HG02973 (cell line): Measurements from ENCODE around the gene SLC30A5.
"Not testable (repeated sequence)": the region's sequence is repeated elsewhere in the genome, so short reads cannot be mapped to it uniquely, and the experiment has no call there.

Source experiments
- ATAC-seq: cut with Tn5 transposase; IDR thresholded peaks from one replicate; pipeline ENCODE4 v1.9.1; 2021; ENCODE audit warnings: moderate library complexity; ENCODE audit not compliant: unreplicated experiment

The SLC30A5 gene

DNA sequence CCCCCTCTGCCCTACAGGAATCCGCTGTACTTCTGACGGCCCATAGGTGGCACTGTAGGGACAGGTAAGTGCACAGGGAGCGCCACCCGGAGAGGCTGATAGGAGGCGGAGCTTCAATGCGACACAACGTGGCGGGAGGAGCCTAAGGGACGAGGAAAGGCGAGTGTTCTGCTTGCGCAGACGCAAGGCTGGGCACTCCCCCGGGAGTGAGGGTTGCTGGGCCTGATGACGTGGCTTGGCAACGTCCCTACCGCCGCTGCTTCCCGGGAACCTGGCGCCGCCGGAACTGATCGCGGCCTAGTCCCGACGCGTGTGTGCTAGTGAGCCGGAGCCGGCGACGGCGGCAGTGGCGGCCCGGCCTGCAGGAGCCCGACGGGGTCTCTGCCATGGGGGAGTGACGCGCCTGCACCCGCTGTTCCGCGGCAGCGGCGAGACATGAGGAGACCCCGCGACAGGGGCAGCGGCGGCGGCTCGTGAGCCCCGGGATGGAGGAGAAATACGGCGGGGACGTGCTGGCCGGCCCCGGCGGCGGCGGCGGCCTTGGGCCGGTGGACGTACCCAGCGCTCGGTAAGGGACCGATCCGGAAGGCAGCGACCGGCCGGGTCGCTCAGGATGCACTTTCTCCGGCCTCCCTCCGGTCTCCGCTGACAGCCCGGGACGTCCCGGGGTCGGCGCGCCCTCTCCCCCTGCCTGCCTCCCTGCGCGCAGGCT is at the start of gene SLC30A5:
Gene SLC30A5, plus strand, starts transcription at position 244 of the 712 bp plus-strand sequence. Its CDS starts 242 bp downstream, at position 486.
- peak; percentile 98 for ATAC-seq

DNA sequence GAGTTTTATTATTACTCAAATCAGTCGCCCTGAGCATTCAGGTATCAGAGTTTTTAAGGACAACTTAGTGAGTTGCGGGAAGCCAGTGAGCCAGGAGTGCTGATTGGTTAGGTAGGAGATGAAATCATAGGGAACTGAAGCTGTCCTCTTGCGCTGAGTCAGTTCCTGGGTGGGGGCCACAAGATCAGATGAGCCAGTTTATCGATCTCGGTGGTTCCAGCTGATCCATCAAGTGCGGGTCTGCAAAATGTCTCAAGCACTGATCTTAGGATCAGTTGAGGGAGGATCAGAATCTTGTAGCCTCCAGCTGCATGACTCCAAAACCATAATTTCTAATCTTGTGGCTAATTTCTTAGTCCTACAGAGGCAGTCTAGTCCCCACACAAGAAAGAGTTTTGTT is 48.6 kb upstream of the SLC30A5 start:
- not testable (repeated sequence) for ATAC-seq

GRCh38 chr5:69046375-69046957 is 47.3 kb upstream of the SLC30A5 start:
- ATAC-seq: no peak

DNA sequence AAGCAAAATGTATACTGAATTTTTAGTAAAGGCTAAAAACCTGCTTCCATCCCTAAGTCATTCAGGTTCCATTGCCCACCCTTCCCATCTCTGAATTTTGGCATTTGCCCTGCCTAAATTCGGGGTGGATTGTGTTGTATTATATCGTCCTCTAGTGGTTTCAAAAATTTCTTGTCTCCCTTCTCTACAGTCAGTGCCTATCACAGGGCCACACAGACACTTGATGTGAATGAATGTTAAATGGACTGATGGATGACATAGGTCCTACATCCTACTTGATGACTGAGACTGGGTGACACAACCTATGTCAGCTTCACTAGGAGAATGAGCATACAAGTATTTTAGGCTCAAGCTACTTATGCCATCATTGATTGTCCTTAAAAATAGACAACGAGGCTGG is 45.6 kb upstream of the SLC30A5 start:
- no peak for ATAC-seq

- no peak for ATAC-seq
Observed at GRCh38 chr5:69049151-69049550, 44.7 kb upstream of the SLC30A5 start.

DNA sequence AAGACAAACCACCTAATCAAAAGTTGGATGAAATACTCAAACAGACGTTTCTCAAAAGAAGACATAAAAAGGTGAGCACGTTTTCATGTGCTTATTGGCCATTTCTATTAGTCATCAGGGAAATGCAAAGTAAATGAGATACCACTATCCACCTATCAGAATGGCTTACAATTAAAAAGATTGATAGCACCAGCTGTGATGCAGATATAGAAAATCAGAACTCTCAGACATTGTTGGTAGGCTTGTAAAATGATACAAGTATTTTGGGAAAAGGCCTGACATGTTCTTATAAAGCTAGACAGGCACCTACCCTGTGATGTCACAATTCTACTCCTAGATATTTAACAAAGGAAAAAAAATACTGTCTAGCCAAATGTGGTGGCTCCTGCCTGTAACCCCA is 44.0 kb upstream of the SLC30A5 start:
- no peak for ATAC-seq

- no peak for ATAC-seq
Observed at GRCh38 chr5:69050214-69050613, 43.6 kb upstream of the SLC30A5 start.

- ATAC-seq: no peak
Observed at GRCh38 chr5:69052181-69052580, 41.6 kb upstream of the SLC30A5 start.

DNA sequence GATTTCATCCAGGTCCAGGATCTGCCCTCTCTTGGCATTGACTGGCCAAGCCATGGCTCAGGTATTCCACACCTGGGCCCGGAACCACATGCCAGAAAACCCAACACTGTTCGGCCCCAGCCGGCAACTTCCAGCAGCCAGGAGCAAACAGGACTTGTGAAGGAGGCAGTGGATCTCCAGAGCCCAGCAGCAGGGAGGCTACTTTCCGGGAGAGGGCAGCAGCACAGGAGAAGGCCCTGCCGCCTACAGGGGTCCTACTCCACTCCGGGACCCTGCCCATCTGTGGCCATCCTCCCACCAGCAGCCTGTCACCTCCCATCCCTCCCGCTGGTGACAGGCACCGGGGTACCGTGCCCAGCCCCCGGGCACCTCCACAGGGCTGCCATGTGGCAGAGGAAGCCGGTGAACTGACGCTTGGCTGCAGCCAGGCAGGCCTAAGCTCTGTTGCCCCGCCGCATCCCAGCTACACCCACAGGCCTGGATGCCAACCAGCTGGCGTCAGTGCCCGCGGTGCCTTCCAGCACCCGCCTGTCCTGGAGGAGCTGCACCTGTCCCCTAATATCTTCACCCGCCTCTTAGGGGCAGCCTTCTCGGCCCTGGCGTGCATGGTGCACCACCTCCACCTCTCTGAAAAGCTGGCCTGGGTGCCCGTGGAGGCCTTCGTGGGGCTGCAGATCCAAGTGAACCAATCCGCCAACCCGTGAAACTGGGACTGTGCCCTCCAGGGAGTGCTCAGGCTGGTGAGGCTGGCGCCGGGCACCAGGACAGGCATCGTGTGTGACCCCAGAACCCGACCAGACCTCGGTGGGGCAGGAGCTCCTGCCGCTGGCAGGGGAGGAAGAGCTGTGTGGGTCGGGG is 18.9 kb upstream of the SLC30A5 start:
- no peak for ATAC-seq

- no peak for ATAC-seq
Observed at GRCh38 chr5:69075522-69076179, 18.2 kb upstream of the SLC30A5 start.

DNA sequence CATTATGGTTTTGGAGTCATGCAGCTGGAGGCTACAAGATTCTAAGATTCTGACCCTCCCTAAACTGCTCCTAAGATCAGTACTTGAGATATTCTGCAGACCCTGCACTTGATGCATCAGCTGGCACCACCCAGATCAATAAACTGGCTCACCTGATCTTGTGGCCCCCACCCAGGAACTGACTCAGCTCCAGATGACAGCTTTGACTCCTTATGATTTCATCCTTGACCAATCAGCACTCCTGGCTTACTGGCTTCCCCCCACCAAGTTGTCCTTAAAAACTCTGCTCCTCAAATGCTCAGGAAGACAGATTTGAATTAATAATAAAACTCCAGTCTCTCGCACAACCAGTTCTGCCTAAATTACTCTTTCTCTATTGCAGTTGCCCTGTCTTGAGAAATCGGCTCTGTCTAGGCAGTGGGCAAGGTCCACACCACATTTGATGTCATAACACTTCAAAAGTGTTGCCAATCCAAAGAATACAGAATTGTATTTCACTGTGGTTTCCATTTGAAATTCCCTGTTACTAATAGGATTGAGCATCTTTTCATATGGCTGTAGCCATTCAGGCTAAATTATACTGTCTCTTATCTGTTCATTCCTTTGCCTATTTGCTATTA is 14.8 kb upstream of the SLC30A5 start:
- no peak for ATAC-seq

DNA sequence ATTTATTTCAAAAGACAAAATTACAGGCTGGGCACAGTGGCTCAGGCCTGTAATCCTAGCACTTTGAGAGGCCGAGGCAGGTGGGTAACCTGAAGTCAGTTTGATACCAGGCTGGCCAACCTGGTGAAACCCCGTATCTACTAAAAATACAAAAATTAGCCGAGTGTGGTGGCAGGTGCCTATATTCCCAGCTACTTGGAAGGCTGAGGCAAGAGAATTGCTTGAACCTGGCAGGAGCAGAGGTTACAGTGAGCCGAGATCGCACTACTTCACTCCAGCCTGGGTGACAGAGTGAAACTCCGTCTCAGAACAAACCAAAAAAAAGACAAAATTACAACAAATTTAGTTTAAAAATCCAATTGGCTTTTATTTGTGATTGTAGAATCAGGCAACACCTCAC is 14.3 kb upstream of the SLC30A5 start:
- no peak for ATAC-seq

- no peak for ATAC-seq
Observed at GRCh38 chr5:69083412-69083811, 10.4 kb upstream of the SLC30A5 start.

DNA sequence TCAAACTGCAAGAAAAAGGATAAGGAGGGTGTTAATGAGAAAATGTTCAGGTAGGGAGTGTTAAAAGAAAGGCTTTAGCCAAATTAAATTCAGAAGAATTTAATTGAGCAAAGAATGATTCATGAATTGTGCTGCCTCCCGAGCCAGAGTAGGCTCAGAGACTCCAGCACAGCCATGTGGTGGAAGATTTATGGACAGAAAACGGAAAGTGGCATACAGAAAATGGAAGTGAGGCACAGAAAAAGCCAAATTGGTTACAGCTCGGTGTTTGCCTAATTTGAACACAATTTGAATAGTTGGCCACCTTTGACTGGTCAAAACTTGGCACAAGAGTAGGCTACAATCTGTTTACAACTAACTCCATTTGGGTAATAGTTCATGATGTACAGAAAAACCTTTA is 9.6 kb upstream of the SLC30A5 start:
- no peak for ATAC-seq

DNA sequence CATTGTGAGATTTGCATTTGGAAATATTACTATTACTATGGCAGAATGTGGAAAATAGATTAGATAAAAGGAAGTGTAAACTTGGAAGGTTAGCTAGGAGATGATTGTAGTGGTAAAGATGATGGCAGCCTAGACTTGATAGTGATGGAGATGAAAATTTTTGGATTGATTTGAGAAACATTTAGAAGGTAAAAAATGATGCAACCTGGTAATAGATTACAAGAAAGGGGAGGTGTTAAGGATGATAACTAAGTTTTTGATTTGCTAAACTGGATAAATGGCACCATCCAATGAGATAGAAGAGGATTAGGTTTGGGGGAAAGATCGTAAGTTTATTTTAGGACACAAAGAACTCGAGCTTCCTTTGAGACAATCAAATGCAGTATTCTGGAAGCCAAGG is 8.9 kb upstream of the SLC30A5 start:
- no peak for ATAC-seq

DNA sequence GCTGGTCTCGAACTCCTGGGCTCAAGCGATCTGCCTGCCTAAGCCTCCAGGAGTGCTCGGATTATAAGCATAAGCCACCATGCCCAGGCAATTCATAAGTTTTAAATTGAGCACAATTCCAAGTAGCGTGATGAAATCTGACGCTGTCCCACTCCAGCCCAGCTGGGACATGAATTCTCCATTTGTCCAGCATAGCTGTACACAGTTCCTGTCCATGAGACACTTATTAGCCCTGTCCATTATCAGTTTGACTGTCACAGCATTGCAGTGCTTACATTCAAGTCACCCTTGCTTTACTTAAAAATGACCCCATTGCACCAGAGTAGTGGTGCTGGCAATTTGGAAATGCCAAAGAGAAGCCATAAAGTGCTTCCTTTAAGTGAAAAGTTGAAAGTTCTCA is 7.6 kb upstream of the SLC30A5 start:
- no peak for ATAC-seq

DNA sequence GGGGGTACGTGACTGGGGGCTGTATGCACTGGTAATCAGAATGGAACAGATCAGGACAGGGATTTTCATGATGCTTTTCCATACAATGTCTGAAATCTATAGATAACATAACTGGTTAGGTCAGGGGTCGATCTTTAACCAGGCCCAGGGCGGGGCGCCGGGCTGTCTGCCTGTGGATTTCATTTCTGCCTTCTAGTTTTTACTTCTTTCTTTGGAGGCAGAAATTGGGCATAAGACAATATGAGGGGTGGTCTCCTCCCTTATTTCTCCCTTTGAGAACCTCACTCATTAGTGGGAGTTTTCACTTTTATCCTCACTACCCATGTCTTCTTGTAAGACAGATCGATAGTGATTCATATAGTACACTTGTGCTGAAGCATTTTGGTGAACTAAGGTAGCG is 5.8 kb upstream of the SLC30A5 start:
- not testable (repeated sequence) for ATAC-seq

DNA sequence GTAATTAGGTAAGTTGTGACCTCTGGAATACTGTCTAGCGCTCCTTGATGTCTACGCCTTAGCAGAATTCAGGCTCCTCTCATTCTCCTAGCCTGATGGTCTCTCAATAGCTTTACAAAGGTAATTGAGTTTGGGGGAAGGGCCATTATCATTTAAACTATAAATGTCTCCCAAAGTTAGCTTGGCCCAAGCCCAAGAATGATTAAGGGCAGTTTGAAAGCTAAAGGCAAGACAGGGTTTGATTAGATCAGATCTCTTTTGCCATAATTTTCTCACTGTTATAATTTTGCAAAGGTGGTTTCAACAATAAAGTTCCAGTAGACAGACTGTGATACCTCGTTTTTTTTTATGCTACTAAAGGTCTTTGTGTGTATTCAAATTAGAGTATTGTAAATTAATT is 3.7 kb upstream of the SLC30A5 start:
- ATAC-seq: no peak

DNA sequence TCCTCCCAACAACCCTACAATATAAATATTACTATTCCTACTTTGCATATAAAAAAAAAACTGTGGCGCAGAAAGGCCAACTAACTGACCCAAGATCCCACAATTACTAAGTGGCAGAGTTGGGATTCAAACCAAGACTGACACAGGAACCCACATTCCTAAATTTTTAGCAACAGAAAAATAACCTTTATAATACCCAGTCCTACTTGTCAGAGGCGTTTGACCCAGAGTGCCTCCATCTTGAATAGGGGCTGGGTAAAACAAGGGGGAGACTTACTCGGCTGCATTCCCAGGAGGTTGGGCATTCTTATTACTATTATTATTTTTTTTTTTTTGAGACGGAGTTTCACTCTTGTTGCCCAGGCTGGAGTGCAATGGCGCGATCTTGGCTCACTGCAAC is 2.0 kb upstream of the SLC30A5 start:
- no peak for ATAC-seq

DNA sequence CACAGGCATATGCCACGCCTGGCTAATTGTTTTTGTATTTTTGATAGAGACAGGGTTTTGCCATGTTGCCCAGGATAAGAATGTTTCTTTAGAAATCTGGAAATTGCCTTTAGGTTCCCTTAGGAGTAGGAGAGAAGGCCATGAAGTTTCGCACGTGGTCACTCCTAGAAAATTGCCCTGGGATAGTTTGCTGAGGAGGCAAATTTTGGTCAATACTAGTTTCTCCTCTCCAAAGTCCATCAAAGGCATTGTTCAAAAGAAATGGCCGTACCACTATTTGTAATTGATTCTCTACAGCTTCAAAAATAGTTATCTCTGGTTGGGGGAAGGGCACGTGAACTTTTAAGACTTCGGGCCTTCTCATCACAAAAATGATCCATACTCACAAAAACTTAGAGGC is 845 bp upstream of the SLC30A5 start:
- ATAC-seq: no peak

DNA sequence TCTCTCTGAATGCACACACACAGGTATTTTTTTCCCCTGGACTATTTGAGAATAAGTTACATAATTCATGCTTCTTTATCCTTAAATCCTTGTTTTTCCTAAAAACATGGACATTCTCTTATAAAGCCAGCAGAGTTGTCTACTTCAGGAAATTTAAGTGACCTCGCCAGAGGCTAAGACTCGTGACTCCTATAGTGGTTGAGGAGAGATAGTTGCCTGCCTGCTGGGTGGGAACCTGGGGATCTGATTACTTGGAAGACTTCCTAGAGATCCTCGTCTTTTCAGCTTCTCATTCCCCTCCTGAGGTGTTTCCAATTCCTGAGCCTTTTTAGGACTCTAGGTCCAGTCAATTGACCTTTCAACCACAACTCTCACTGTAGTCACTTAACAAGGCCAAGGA is 5.5 kb downstream of the SLC30A5 start:
- ATAC-seq: no peak
